ENCODE results near the gene PPP2R2C.

PPP2R2C gene

GRCh38 chr4:6452897-6453687, 19.3 kb downstream of the PPP2R2C start:
- DNase-seq (no peak), ATAC-seq (ENCODE audit: insufficient read depth, low read depth) (no peak)
- Histone ChIP-seq H3K27me3 (ENCODE audit: insufficient read depth, low read length, poor library complexity) (no peaks in the 10 kb centered on the region), H3K9ac (ENCODE audit: low read depth, low read length) (no peak overlapping the region), H3K79me2 (ENCODE audit: insufficient read depth, low read length) (no peaks in the 10 kb centered on the region), H2AFZ (ENCODE audit: low read depth, low read length) (no peak overlapping the region), H4K20me1 (ENCODE audit: insufficient read depth, low read length) (no peaks in the 10 kb centered on the region; the same call in 1 of the 2 replicates), H3K4me1 (ENCODE audit: insufficient read depth, low read length) (no peaks in the 10 kb centered on the region), H3K4me3 (ENCODE audit: low read depth in 1 of 2, low read length in 2 of 2) (no peak overlapping the region), H3K4me2 (ENCODE audit: insufficient read depth, low read length) (no peak overlapping the region), H3K27ac (ENCODE audit: low read length) (no peak overlapping the region), H3K36me3 (ENCODE audit: insufficient read depth, low read length) (no peaks in the 10 kb centered on the region), H3K9me3 (ENCODE audit: insufficient read depth, low read length, severe bottlenecking) (no peaks in the 10 kb centered on the region)
- TF ChIP-seq EZH2 (IDR thresholded peaks at IDR 0.05; ENCODE audit: borderline replicate concordance, low read depth, low read length, severe bottlenecking) (no peak), CTCF (IDR thresholded peaks at IDR 0.05; ENCODE audit: borderline replicate concordance, extremely low read depth, low read length, poor library complexity, severe bottlenecking) (no peak)

GRCh38 chr4:6452116-6452896, 20.1 kb downstream of the PPP2R2C start:
- no peak for TF ChIP-seq EZH2 (IDR thresholded peaks at IDR 0.05; ENCODE audit: borderline replicate concordance, low read depth, low read length, severe bottlenecking)
- no peak for TF ChIP-seq CTCF (IDR thresholded peaks at IDR 0.05; ENCODE audit: borderline replicate concordance, extremely low read depth, low read length, poor library complexity, severe bottlenecking)
- no peak overlapping the region for H3K4me3 ChIP-seq (ENCODE audit: low read depth in 1 of 2, low read length in 2 of 2)
- H3K79me2 ChIP-seq (ENCODE audit: insufficient read depth, low read length): no peaks in the 10 kb centered on the region
- H3K4me2 ChIP-seq (ENCODE audit: insufficient read depth, low read length): no peak overlapping the region
- DNase-seq: no peak
- H2AFZ ChIP-seq (ENCODE audit: low read depth, low read length): no peak overlapping the region
- no peak for ATAC-seq (ENCODE audit: insufficient read depth, low read depth)
- no peaks in the 10 kb centered on the region for H3K4me1 ChIP-seq (ENCODE audit: insufficient read depth, low read length)
- H3K9ac ChIP-seq (ENCODE audit: low read depth, low read length): no peak overlapping the region
- H4K20me1 ChIP-seq (ENCODE audit: insufficient read depth, low read length): no peaks in the 10 kb centered on the region; the same call in 1 of the 2 replicates
- no peaks in the 10 kb centered on the region for H3K36me3 ChIP-seq (ENCODE audit: insufficient read depth, low read length)
- H3K27ac ChIP-seq (ENCODE audit: low read length): no peak overlapping the region
- H3K27me3 ChIP-seq (ENCODE audit: insufficient read depth, low read length, poor library complexity): no peaks in the 10 kb centered on the region
- no peaks in the 10 kb centered on the region for H3K9me3 ChIP-seq (ENCODE audit: insufficient read depth, low read length, severe bottlenecking)

- H3K4me1 ChIP-seq (ENCODE audit: insufficient read depth, low read length): no peaks in the 10 kb centered on the region
- TF ChIP-seq CTCF (IDR thresholded peaks at IDR 0.05; ENCODE audit: borderline replicate concordance, extremely low read depth, low read length, poor library complexity, severe bottlenecking) (no peak), EZH2 (IDR thresholded peaks at IDR 0.05; ENCODE audit: borderline replicate concordance, low read depth, low read length, severe bottlenecking) (no peak)
- ATAC-seq (ENCODE audit: insufficient read depth, low read depth) (no peak), DNase-seq (no peak)
- H3K4me3 ChIP-seq (ENCODE audit: low read depth in 1 of 2, low read length in 2 of 2): no peak overlapping the region
- H2AFZ ChIP-seq (ENCODE audit: low read depth, low read length): no peak overlapping the region
- no peaks in the 10 kb centered on the region for H3K27me3 ChIP-seq (ENCODE audit: insufficient read depth, low read length, poor library complexity)
- H3K9ac ChIP-seq (ENCODE audit: low read depth, low read length): no peak overlapping the region
- no peak overlapping the region for H3K4me2 ChIP-seq (ENCODE audit: insufficient read depth, low read length)
- no peaks in the 10 kb centered on the region for H3K79me2 ChIP-seq (ENCODE audit: insufficient read depth, low read length)
- no peaks in the 10 kb centered on the region for H3K36me3 ChIP-seq (ENCODE audit: insufficient read depth, low read length)
- no peaks in the 10 kb centered on the region; the same call in 1 of the 2 replicates for H4K20me1 ChIP-seq (ENCODE audit: insufficient read depth, low read length)
- H3K27ac ChIP-seq (ENCODE audit: low read length): no peak overlapping the region
- no peaks in the 10 kb centered on the region for H3K9me3 ChIP-seq (ENCODE audit: insufficient read depth, low read length, severe bottlenecking)
Measured at GRCh38 chr4:6451309-6451708, 21.1 kb downstream of the PPP2R2C start.
